ENCODE results near the gene CCDC71. TPM values are rescaled to one million over a fixed set of nuclear protein-coding genes. Genes with fewer than 3 reads are reported as not detected.

Gene CCDC71
- 14.1 and 18.4 TPM in 2 replicates for total RNA-seq

DNA sequence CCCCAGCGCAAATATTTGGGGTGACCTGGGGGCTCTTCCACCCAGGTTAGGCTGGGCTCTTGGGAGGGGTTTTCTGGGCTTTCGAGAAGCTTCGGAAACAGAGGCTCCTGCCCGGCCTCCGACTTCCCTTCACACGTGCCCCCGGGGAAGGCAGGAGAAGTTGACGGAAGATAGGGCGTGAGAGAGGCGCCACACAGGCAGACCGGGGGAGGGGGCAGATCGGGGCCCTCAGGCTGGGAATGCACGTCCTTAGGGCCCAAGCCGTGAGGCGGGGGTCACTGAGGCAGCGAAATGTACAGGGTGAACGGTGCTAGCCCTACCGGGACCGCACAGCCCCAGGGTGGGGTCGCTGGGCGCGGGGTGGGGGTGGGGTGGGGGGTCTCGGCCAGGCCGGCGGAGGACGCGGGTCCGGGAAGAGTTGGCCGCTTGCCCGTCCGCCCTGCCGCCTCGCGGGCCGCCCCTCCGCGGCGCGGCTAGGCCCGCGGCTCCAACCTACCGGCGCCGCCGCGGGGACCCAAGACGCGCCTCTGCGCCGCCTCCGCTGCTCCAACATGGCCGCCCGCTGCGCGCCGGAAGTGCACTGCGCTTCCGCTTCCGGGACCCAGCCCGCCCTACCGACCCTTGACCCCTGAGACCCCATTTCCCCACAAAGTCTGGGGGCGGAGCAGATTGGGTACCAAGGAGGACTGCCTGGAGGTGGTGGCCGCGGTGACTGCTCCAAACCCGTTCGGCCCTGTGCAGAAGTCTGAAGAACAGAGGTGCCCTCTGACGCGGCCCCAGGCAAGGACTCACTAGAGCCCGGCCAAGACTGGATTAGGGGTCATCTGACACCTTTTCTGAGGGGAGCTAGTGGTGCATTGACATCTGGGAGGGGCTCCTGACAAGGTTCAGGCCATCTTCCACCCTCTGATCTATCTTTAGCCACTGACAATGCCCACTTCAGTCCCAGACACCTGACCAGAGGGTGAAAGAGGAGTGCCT, at the start of gene CCDC71:
CCDC71 (minus strand) TSS at position 561 of the 981 bp plus-strand sequence. CDS start 2,123 bp downstream, outside the sequence.

DNA sequence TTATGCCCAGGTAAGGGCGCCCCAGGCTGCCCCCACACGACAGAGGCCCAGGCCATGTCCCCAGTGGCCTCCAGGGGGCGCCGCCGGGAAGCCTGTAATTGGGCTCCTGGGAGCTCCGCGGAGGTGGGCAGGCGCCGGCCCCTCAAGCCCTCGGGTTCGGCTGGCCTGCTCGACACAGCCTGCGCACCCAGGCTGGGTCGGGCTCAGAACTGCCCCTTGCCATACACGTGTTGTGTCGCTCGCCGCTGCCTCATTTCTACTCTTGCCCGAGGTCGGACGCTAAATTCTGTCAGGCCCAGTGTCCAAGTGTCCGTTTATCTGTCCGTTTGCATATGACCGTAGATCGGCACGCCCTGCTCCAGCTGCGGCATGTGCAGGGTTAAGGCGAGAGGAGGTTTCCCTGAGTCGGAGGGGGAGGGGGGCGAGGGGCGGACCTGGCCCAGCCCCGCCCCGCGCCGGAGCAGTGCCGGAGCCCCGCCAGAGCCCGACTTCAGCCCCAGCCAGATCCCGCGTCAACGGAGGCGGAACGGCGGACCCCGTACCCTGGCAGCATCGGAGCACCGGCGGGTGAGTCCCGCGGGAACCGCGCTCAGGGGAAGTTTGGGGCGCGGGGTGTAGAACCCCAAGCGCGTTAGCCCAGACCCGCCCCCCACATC, 5.1 kb upstream of the CCDC71 start, which contains the start of gene KLHDC8B:
KLHDC8B (plus strand) TSS at position 480 of the 656 bp plus-strand sequence. CDS start 1,172 bp downstream, outside the sequence.

DNA sequence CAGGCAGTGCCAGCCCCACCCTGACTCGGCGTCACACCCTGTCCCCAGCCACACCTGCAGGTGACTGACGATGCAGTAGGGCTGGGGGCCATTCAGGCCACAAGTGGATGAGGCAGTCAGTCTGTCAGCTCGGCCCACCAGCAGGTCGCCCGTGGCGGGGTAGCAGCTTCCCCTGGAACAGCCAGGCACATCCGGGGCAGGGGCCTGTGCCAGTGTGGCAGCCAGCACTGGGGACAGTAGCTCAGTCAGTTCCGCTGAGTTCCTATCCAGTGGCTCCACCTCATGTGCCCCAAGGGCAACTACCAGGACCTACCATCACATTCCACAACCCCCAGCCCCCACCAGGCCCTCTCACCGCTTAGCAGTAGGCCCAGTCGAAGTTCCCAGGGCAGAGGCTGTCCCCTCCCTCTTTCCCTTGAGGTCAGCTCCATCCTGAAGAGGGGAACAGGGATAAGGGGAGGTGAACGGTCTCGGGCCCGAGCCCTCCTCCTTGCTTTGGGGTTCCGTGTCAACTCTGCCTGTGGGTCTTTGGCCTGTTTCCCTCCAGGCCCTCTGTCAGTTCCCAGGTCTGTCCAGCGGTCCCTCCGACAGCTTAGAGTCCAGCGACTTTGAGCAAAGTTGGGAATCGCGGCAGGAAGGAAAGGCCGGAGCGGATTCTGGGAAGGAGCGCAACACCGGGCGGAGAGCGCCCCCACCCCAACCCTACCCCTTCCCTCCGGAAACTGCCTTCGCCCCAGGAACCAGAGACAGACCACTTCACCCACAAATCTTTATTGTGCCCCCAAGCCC, 33.5 kb downstream of the CCDC71 start, which contains the start of gene LAMB2:
LAMB2 (minus strand) TSS at position 614 of the 789 bp plus-strand sequence; CDS start at position 431, 183 bp downstream.

DNA sequence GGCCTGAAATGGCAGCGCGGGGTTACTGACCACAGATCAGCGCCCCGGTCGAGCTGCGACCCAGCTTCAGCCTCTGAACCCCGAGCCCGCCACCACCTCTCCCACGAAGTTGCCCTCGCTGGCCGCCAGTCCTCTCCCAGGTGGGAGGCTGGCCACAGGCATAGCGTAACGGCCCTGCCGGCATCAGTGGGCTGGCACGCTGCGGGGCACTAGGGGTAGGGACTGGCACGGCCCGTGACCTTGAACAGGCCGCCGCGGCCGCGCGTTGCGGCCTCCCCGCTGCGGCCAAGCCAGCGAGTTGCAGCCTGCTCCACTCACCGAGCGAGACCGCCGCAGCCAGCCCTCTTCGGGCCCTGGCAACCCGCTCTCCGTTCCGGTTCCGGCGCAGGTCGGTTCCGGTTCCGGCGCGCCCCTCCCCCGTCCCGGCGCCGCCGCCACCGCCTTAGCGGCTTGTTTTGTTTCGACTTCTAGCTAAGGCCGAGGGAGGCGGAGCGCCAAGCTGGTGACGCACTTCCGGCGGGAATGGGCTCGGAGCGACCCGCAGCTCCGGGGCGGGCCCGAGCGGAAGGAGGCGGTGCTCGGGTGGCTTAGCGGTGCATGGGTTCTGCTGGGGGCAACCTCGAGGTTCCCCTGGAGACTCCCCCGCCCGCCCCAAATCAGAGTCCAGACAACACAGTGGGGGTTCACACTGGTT, 45.5 kb downstream of the CCDC71 start, which contains the start of gene USP19:
USP19 (minus strand) TSS at position 386 of the 694 bp plus-strand sequence. CDS start 1,678 bp downstream, outside the sequence.

Other genes starting within 250 kb of the CCDC71 start
- gene ARIH2, start 247.5 kb downstream of the CCDC71 start, total RNA-seq, result 68.4 and 71.4 TPM in 2 replicates
- gene P4HTM, start 176.1 kb downstream of the CCDC71 start, total RNA-seq, result 55.4 and 56.2 TPM in 2 replicates
- gene WDR6, start 158.9 kb downstream of the CCDC71 start, total RNA-seq, result 86.2 and 121 TPM in 2 replicates
- gene DALRD3, start 147.8 kb downstream of the CCDC71 start, total RNA-seq, result 46.7 and 47.7 TPM in 2 replicates
- gene NDUFAF3, start 144.2 kb downstream of the CCDC71 start, total RNA-seq, result 86.3 and 95.6 TPM in 2 replicates
- 262 and 284 TPM in 2 replicates for gene IMPDH2, start 136.9 kb downstream of the CCDC71 start, total RNA-seq
- gene QRICH1, start 72.3 kb downstream of the CCDC71 start, total RNA-seq, result 47.9 and 58.1 TPM in 2 replicates
- gene QARS1, start 61.6 kb downstream of the CCDC71 start, total RNA-seq, result 224 and 239 TPM in 2 replicates
- gene USP19, start 45.5 kb downstream of the CCDC71 start, total RNA-seq, result 57.9 and 59.6 TPM in 2 replicates
- gene LAMB2, start 33.3 kb downstream of the CCDC71 start, total RNA-seq, result 2,135 and 2,279 TPM in 2 replicates
- 26.8 and 31.7 TPM in 2 replicates for gene KLHDC8B, start 5.3 kb upstream of the CCDC71 start, total RNA-seq
- 1.4 and 2.5 TPM in 2 replicates for gene C3orf62, start 110.9 kb upstream of the CCDC71 start, total RNA-seq
- 26.0 and 30.0 TPM in 2 replicates for gene USP4, start 173.7 kb upstream of the CCDC71 start, total RNA-seq
- 122 and 194 TPM in 2 replicates for gene GPX1, start 192.0 kb upstream of the CCDC71 start, total RNA-seq
- gene RHOA, start 245.6 kb upstream of the CCDC71 start, total RNA-seq, result 516 and 573 TPM in 2 replicates
- 27.7 and 34.1 TPM in 2 replicates for gene TCTA, start 246.1 kb upstream of the CCDC71 start, total RNA-seq

Measured in smooth muscle cell of the pulmonary artery (primary cell).